ENCODE results near the gene AKAP10.
"Not testable (repeated sequence)": the region's sequence is repeated elsewhere in the genome, so short reads cannot be mapped to it uniquely, and the experiment has no call there.

AKAP10 gene

DNA sequence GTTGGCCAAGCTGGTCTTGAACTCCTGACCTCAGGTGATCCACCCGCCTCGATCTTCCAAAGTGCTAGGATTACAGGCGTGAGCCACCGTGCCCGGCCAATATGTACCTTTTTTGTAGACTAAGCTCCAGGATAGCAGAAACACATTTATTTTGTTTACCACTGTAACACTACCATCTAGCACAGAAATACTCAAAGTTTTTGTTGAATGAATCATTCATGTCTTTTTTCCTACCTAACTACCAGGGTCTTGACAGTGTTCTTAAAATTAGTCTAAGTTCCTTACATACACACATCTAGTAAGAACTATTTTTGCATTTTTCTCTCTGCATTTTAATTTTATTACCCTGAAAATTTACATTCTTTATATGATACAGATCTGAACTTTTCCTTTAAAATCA lies 44.4 kb downstream of the AKAP10 start:
- no peak for DNase-seq (ENCODE audit: low spot score)

DNA sequence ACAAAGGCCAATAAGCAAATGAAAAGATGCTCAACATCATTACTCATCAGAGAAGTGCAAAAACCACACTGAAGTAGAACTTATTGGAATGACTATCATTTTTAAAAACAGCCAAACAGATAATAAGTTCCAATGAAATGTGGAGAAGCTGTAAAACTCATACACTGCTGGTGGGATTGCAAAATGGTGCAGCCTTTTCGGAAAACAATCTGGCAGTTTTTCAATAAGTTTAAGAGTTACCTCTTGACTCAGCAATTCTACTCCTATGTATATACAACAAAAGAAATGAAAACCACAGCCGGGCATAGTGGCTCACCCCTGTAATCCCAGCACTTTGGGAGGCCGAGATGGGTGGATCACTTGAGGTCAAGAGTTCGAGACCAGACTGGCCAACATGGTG lies 49.3 kb downstream of the AKAP10 start:
- DNase-seq (ENCODE audit: low spot score), result no peak

DNA sequence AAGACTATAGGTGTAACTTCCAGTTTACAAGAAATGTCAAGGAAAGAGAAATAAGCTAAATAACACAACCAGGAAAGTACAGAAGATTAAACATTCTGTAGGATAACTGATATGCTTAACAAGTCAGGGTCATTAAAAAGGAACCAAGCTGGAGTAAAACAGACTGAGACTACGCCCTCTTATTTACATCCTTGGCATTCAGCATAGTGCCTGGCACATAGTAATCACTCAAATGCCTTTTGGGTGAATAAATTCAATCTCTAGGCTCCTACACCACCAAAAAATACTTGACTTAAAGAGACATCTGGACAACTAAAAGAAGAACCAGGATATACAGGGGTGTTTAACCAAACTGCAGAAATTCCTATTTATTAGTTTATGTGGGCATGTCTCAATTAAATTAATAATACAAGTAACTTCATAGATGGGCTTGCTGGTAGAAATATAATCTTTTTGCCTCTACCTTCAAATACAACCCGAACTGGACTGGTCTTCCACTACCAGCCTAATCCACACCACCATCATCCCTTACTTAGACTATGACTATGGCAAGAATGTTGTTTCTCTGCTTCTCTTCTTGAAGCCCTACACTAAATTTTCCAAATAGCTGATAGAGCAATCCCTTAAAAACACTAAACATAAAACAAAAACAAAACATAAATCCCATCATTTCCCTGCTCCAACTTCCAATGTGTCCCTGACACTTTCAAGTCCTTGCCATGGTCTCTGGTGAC lies 62.2 kb downstream of the AKAP10 start:
- no peak for DNase-seq (ENCODE audit: low spot score)

GRCh38 chr17:19911033-19911432 lies 66.6 kb downstream of the AKAP10 start:
- no peak for DNase-seq (ENCODE audit: low spot score)

GRCh38 chr17:19909139-19909538 lies 68.5 kb downstream of the AKAP10 start:
- DNase-seq (ENCODE audit: low spot score), result no peak

DNA sequence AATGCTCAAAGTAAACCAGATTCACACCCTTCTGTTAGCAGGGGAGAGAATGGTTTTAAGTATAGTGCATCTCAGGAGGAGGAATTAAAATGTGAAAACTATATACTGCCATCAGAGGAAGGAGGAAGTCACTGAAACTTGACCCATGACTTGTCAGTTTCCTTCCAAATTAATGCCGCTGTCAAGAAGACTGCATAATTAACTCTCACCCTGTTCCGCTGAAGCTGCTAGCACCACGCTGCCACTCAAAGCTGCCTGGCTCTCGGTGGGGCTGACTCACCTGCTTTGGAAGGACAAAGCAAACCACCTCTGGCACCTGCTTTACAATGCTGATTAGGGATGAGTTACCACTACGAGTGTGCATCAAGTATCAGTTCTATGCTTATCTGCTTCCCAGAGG lies 72.1 kb downstream of the AKAP10 start:
- DNase-seq (ENCODE audit: low spot score), result no peak

DNA sequence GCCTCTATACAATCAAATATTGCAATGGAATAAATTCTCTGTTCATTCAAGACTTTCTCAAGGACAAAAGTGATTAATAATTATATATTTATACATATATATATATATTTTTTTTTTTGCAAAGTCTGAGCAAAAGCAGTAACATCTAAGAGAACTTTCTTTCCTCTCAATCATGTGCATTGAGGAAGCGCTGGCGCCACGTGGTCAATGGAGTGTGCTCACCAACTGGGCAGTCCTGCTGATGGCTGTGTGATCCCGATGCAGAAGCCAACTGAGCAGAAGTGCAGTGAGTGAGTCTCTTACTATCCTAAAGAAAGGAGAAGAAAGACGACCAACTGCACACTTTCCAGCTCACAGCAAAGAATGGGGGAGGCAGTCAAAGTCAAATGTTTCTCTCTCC lies 72.7 kb downstream of the AKAP10 start:
- no peak for DNase-seq (ENCODE audit: low spot score)

DNA sequence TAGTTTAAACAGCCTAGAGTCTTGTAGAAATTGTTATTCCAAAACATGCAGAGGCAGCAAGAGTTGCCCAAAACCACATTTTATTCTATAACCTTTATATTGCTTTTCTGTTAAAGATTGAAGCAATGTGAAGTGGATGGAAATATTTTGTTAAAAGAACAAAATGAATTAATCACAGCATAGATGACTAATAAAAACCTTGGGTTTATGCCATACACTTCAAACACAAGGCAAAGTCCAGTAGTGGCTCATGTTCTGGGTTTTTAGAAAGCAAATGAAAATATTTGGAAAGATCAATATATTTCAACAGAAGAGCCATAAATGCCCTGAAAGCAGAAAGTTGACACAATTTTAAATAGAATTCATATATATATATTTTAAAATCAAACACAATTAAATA lies 73.2 kb downstream of the AKAP10 start:
- no peak for DNase-seq (ENCODE audit: low spot score)

DNA sequence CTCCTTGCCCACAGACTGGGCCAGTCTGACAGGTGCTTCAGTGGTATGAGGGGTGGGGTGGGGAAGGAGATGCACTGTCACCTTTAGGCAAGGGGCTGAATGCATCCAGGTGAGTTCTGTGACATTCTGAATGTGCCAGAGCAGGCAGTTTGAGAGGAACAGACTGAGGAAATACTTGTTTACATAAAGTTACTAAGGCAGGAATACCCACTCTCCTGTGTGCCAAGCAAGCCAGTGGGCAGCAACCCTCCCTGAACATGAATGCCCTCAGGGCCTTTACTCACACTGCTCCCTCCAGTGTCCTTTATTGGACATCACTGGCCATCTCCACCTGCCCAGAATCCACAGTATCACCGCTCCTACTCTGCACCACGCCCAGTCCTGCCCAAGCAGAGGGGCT lies 76.8 kb downstream of the AKAP10 start:
- no peak for DNase-seq (ENCODE audit: low spot score)

DNA sequence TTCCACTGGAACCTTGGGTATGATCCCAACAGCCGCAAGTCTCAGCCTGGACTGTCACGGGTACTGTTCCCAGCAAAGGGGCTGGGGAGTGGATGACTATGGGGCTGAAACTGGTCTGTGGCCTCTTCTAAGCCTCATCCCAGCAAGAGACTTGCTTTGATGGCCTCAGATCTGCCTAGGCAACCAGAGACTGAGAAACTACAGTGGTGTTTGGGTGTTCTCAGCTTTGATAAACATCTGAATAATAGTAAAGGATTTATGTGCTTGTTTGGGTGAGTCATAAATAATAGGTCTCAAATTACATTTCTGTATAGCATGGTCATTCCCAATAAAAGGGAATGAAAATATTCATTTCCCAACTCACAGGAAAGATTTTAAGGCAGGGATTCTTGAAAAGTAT lies 79.7 kb downstream of the AKAP10 start:
- DNase-seq (ENCODE audit: low spot score), result no peak

DNA sequence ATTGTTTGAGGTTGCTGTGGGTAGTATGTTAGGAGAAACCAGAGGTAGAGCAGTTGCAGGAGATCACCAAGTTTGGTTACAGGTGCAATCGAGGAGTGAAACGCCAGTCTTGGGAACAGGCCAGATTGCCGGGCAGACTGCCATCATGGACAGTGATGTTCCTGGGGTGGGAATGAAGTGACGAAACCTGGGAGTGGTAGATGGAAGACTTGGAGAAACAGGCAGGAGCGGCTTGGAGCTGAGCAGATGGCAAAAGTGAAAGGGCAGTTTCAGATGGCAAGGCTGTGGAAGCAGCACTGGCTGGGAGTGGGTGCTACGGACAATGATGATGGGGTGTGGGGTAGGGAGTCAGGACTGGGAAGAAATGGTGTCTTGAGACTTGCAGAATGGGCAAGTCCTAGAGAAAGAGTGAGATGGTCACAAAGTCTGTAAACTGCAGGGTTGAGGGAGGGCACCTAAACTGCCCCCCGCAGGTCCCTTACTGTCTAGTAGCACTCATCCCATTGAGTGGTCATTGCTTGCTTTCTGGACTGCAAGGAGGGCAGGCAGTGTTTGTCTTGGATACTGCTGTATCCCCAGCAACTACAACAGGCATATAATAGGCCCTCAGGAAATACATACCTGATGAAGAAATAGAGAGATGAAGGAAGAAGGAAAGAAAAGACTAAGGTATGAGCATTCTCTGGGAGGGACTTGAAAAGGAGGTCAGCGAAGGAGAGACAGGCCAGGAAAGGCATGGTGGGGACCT lies 80.4 kb downstream of the AKAP10 start:
- DNase-seq (ENCODE audit: low spot score), result no peak

DNA sequence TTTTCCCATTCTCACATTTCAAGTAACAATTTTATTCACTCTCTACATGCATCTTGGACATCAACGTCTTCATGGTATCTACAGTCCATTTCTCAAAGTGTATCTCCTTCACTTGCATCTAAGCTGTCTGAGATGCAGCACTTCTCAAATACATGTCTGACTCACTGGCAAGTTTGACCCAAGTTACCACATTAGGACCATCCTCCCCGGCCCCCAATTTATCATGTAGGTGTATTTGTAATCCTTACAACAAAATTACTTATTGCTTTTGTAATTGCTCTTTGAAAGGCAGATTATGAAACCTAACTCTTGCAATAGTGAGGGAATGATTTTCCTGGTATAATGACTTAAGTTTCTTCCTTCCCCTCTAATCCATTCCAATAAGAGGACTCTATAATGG lies 80.9 kb downstream of the AKAP10 start:
- DNase-seq (ENCODE audit: low spot score), result no peak

DNA sequence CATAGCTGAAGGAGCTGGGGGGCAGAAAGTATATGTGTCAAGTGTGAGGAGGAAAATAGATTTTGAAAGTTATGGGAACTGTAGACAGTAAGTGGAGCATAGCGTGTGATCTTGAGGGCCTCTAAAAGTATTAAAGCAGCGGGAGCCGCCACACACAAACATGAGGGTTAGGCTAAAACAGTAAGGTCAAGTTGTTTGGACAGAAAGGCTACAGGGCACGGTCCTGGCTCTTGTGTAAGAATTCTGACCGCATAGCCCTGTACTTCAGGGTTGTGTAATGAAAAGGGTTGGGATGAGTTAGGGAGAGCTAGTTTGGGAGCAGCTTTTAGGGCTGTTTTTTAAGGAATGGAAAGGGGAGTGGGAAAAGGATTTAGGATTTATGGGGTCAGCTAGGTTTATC lies 87.1 kb downstream of the AKAP10 start:
- DNase-seq (ENCODE audit: low spot score), result not testable (repeated sequence)

DNA sequence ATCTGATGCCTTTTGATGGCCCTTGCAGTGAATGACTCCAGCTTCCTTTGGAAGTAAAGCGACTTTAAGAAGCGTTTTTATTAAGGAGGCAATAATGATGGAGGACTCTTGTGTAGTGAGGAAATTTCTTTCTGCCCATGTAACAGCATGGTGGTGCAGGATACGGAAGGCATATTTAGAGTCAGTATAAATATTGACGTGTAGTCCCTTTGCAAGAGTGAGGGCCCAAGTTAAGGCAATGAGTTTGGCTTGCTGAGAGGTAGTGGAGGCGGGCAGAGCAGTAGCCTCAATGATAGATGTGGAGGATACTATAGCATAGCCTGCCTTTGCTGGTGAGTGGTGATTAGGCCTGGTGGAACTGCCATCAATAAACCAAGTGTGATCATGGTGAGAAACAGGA lies 87.6 kb downstream of the AKAP10 start:
- not testable (repeated sequence) for DNase-seq (ENCODE audit: low spot score)

- no peak for DNase-seq (ENCODE audit: low spot score)
Measured at GRCh38 chr17:19886116-19886515, 91.5 kb downstream of the AKAP10 start.

DNA sequence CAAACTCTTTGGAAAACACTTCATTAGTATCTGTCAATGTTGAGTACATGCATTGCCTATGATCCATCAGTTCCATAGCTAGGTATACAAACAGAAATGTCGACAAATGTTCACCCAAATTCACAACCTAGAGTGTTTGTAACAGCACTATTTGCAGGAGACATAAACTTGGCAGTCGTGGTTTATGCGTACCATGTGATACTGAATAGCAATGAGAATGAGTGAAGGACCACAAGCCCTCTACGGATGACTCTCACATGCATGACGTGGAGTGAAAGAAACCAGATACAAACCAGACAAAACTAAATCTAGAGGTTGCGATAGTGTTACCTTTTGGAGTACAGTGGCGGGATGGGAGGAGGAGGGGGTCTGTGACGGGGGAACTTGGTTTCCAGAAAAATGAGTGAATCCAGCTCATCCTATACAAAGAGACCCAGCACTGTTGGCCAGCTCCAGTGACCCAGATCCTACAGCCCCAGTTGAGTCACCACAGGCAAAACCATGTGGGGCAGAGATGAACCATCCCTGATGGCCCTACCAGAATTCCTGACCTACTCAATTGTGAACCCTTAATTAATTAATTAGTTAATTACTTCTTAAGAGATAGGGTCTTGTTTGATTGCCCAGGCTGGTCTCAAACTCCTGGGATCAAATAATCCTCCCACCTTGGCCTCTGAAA lies 94.0 kb downstream of the AKAP10 start:
- DNase-seq (ENCODE audit: low spot score), result no peak

DNA sequence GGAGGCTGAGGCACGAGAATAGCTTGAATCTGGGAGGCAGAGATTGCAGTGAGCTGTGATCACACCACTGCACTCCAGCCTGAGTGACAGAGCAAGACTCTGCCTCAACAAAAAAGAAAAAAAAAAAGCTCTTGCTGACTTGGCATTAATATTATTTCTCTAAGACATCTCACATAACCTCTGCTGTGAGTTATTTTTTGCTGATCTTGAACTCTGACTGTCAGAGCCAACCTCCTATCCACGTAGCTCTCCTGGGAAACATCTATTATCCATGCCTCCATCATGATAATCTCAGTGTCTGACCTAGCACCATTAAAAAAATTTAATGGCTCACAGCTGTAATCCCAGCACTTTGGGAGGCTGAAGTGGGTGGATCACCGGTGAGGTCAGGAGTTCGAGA lies 97.2 kb downstream of the AKAP10 start:
- DNase-seq (ENCODE audit: low spot score), result no peak

- DNase-seq (ENCODE audit: low spot score), result no peak
Measured at GRCh38 chr17:19877364-19877945, 100.2 kb downstream of the AKAP10 start.

DNA sequence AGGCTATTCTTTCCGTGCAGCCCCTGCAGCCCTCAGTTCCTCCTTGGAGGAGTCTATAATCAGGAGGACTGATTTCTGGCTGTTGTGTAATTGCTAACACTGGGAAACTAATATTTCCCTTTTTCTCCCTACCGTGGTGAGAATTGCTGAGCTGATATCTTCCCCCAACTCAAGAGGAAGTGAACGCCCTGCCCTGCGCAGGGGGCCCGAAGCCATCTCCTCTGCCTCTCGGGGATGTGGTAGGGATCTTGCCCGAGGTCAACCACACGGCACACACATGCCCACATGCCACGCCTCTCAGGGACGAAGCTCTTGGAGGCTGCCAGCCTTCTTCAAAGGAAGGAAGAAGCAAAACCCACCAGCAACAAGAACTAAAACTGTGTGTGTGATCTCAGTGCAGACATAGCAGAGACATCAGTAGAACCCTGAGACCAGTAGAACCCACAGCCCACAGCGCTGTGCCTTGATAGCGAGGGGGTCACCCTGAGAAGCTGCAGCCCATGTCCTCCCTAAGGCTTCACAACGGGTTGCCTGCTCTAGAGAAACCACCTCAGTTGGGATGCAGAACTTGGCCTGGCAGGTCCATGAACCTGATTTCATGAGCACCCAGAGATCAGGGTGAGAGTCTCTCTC lies 101.0 kb downstream of the AKAP10 start:
- no peak for DNase-seq (ENCODE audit: low spot score)

- DNase-seq (ENCODE audit: low spot score), result no peak
Measured at GRCh38 chr17:19874256-19874655, 103.4 kb downstream of the AKAP10 start.

- no peak for DNase-seq (ENCODE audit: low spot score)
Measured at GRCh38 chr17:19873346-19873745, 104.3 kb downstream of the AKAP10 start.

- no peak for DNase-seq (ENCODE audit: low spot score)
Measured at GRCh38 chr17:19868079-19868395, 109.6 kb downstream of the AKAP10 start.
